ENCODE data around the gene KPNB1. TPM values are rescaled to one million over a fixed set of nuclear protein-coding genes. Genes with fewer than 3 reads are reported as not detected.

KPNB1 gene
- polyA plus RNA-seq, 2 of the 4 experiments (the other 2 are of a cell fraction): 315 to 358 TPM

GRCh38 chr17:47615766-47616424 is 33.8 kb upstream of the KPNB1 start:
- peak; percentile 62 to 76 for ATAC-seq
- peak; percentile 88 for FAIRE-seq

GRCh38 chr17:47618410-47618809 is 31.3 kb upstream of the KPNB1 start:
- no peak overlapping the region for H3K4me2 ChIP-seq
- ATAC-seq (peak; percentile 33 to 38; a peak in 3 of 6 replicates), DNase-seq (ENCODE audit: low read depth in 1 of 2, low spot score in 1 of 2) (peak; percentile 28 to 42), FAIRE-seq (no peak)
- H3K4me3 ChIP-seq: no peak overlapping the region
- no peak overlapping the region for H3K27ac ChIP-seq
- 66% methylated on average over 4 of the region's 4 CpGs for WGBS (ENCODE audit: missing lambda C conversion rate)
- ChIA-PET CTCF (interaction anchor here (0.6 to 7.8 kb wide), 23 partner anchors 9 to 277 kb away, joined by 3 to 69 read pairs (median 4); partner anchors contain the start of genes KPNB1 and SCRN2), POLR2A (interaction anchor here (0.7 to 1.2 kb wide), 2 partner anchors 26 to 31 kb away, joined by 3 to 6 read pairs; partner anchors contain the start of gene KPNB1)
- peak; percentile 43 for TF ChIP-seq CTCF (IDR thresholded peaks at IDR 0.05)
- no peak for TF ChIP-seq RARB (CRISPR knock-in tag; IDR thresholded peaks at IDR 0.05)
- no peaks in the 10 kb centered on the region for H3K9me3 ChIP-seq
- peaks cover 34% of the 10 kb centered on the region for H3K4me1 ChIP-seq

More at GRCh38 chr17:47615766-47616424, 33.8 kb upstream of the KPNB1 start:
- H3K27ac ChIP-seq: peak overlapping the region in 1 of 2 experiments; percentile 36; a peak in 1 of 6 replicates
- no peaks in the 10 kb centered on the region for H3K9me3 ChIP-seq
- H3K4me1 ChIP-seq: peaks cover 35% of the 10 kb centered on the region
- CTCF ChIA-PET: interaction anchor here (0.6 to 7.8 kb wide), 49 partner anchors 10 to 675 kb away, joined by 3 to 69 read pairs (median 4); partner anchors contain the start of gene KPNB1
- DNase-seq (ENCODE audit: low read depth in 1 of 2, low spot score in 1 of 2): peak; percentile 41 to 66
- 70% methylated on average over 8 of the region's 8 CpGs for WGBS (ENCODE audit: missing lambda C conversion rate)
- H3K4me3 ChIP-seq: no peak overlapping the region
- TF ChIP-seq FOSB (CRISPR knock-in tag; IDR thresholded peaks at IDR 0.05): no peak
- peak; percentile 86 to 91 for TF ChIP-seq RAD21 (conservative IDR thresholded peaks at IDR 0.05 in 1 of 2, IDR thresholded peaks at IDR 0.05 in 1 of 2)
- peak; percentile 79 for TF ChIP-seq SMC3 (IDR thresholded peaks at IDR 0.05)
- peak; percentile 96 for TF ChIP-seq CTCF (IDR thresholded peaks at IDR 0.05)
- H3K4me2 ChIP-seq: no peak overlapping the region
- POLR2A ChIA-PET: interaction anchor here (0.9 to 1.5 kb wide), 2 partner anchors 115 to 292 kb away, joined by 4 to 8 read pairs; partner anchors contain the start of gene EFCAB13

GRCh38 chr17:47620503-47621245 is 29.0 kb upstream of the KPNB1 start:
- POLR2A ChIA-PET: interaction anchor here (0.5 to 2.6 kb wide), 2 partner anchors 29 to 110 kb away, joined by 4 to 18 read pairs; partner anchors contain the start of gene KPNB1
- peak overlapping the region; percentile 61 to 85 for H3K27ac ChIP-seq

GRCh38 chr17:47621293-47622179 is 28.2 kb upstream of the KPNB1 start:
- Histone ChIP-seq H3K4me2 (peak overlapping the region; percentile 67), H3K27ac (peak overlapping the region; percentile 61 to 85), H3K4me3 (no peak overlapping the region), H3K4me1 (peaks cover 34% of the 10 kb centered on the region), H3K9me3 (no peaks in the 10 kb centered on the region)
- WGBS (ENCODE audit: missing lambda C conversion rate): 11% methylated on average over 9 of the region's 9 CpGs
- POLR2A ChIA-PET: interaction anchor here (0.6 to 2.6 kb wide), 6 partner anchors 8 to 298 kb away, joined by 3 to 18 read pairs (median 4); partner anchors contain the start of genes EFCAB13 and KPNB1
- ATAC-seq: peak; percentile 92 to 96
- CTCF ChIA-PET: interaction anchor here (0.7 to 1.9 kb wide), 5 partner anchors 18 to 391 kb away, joined by 3 to 6 read pairs (median 4); no protein-coding TSS in a partner anchor
- peak; percentile 99 for FAIRE-seq
- DNase-seq (ENCODE audit: low read depth in 1 of 2, low spot score in 1 of 2): peak; percentile 88 to 91
- TF ChIP-seq BCL3 (IDR thresholded peaks at IDR 0.05) (no peak), RFX5 (IDR thresholded peaks at IDR 0.05) (no peak), ZFP36 (IDR thresholded peaks at IDR 0.05; ENCODE audit: borderline replicate concordance, partially characterized antibody) (no peak), CTCF (IDR thresholded peaks at IDR 0.05) (peak; percentile 27; the same call in 1 of the 3 replicates), MAZ (IDR thresholded peaks at IDR 0.05; ENCODE audit: borderline replicate concordance, low read depth, low read length) (no peak), RAD21 (conservative IDR thresholded peaks at IDR 0.05 in 1 of 2, IDR thresholded peaks at IDR 0.05 in 1 of 2) (no peak), USF2 (IDR thresholded peaks at IDR 0.05) (no peak), CHD2 (IDR thresholded peaks at IDR 0.05; ENCODE audit: low read length, partially characterized antibody) (no peak)

More at GRCh38 chr17:47620503-47621245, 29.0 kb upstream of the KPNB1 start:
- H3K4me2 ChIP-seq: peak overlapping the region; percentile 67
- CTCF ChIA-PET: interaction anchor here (0.7 to 7.8 kb wide), 6 partner anchors 9 to 390 kb away, joined by 3 to 69 read pairs (median 4); no protein-coding TSS in a partner anchor
- H3K4me3 ChIP-seq: no peak overlapping the region
- no peak for DNase-seq (ENCODE audit: low read depth in 1 of 2, low spot score in 1 of 2)
- ATAC-seq: no peak
- H3K4me1 ChIP-seq: peaks cover 34% of the 10 kb centered on the region
- TF ChIP-seq CHD2 (IDR thresholded peaks at IDR 0.05; ENCODE audit: low read length, partially characterized antibody): no peak
- TF ChIP-seq FOSL2 (IDR thresholded peaks at IDR 0.05): no peak
- TF ChIP-seq FOSL2 (CRISPR knock-in tag; IDR thresholded peaks at IDR 0.05): peak; percentile 61
- WGBS (ENCODE audit: missing lambda C conversion rate): 76% methylated on average over 3 of the region's 3 CpGs
- no peaks in the 10 kb centered on the region for H3K9me3 ChIP-seq
- FAIRE-seq: peak; percentile 28

All from A549 (cell line).